Activated CD8-positive, alpha-beta memory T cell treated with anti-CD3 and anti-CD28 coated beads, Interleukin-2, amount 50 U/mL, for 4 hours (primary cell): ENCODE measurements around the gene MED10.
"Not testable (repeated sequence)": the region's sequence is repeated elsewhere in the genome, so short reads cannot be mapped to it uniquely, and the experiment has no call there.

Experiments
- DNase-seq: peaks from one replicate; pipeline ENCODE4 v3.0.0-alpha.2; 2020

The MED10 gene

GRCh38 chr5:6372251-6373080 lies 5.9 kb downstream of the MED10 start:
- DNase-seq = no peak

DNA sequence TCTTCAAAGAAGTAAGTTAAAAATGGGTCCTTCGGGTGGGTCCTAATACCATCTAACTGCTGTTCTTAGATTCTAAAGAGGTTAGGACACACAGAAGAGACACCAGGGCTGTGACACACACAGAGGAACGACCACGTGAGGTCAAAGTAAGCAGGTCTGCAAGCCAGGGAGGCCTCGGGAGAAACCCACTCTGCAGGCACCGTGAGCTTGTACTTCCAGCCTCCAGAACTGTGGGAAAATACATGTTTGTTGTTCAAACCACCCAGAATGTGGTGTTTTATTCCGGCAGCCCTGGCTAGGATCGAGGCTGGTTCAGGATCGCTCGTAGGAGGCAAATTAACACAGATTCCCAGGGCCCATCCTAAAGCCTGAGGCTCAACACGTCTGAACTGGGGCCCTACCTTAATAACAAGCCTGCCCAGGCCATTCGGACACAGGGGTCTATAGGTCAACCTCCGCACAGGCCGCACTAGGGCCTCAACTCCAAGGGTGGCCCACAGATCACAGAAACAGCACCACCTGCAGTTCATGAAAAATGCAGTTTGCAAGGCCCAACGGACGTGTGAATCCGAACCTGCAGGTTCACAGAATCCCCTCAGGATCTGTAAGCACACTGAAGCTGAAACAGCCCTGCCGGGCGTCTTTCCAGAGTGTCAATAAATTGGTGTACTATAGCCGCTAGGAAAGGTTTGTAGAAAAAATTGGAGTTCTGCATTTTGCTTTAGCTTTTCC lies 7.1 kb downstream of the MED10 start:
- DNase-seq = no peak

- DNase-seq = no peak
These were observed 7.8 kb downstream of the MED10 start for GRCh38 chr5:6370580-6370979.

DNA sequence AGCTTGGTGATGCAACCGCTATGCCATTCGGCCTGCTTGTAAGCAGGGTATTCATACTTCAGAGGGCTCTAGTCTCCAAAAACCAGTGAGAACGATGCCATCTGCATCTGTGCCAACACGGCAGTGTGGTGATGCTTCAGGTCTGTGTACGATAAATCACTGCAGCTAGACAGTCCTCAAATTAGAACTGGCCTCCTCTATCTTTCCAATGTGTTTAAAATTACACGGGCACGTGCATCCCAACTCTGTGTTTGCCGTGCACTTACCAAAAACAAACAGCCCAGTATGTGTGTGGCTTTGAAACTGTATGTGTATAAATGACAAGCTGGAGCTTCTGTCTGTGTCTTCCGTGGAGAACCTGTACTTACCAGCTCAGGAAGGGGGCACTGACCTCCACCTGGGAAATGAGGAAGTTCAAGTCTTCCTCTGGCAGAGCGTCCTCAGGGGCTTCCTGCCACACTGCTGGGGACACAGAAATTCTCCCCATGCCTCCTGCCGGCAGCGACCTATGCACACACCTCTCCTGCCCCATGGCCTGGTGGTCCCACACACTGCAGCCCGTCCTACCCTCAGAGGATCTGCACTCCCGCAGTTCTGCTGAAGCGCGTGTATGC lies 12.3 kb downstream of the MED10 start:
- DNase-seq = no peak

- no peak for DNase-seq
These were observed 13.0 kb downstream of the MED10 start for GRCh38 chr5:6365142-6365976.

DNA sequence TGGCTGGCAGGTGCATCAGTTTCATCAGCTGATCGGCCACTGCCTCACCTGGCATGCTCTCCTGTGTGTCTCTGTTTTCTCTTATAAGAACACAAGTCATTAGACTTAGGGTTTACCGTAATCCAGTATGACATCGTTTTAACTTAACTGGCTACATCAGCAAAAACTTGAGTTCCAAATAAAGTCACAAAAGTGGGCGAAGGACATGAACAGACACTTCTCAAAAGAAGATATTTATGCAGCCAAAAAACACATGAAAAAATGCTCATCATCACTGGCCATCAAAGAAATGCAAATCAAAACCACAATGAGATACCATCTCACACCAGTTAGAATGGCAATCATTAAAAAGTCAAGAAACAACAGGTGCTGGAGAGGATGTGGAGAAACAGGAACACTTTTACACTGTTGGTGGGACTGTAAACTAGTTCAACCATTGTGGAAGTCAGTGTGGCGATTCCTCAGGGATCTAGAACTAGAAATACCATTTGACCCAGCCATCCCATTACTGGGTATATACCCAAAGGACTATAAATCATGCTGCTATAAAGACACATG lies 14.8 kb downstream of the MED10 start:
- not testable (repeated sequence) for DNase-seq

- DNase-seq = no peak
These were observed 15.5 kb downstream of the MED10 start for GRCh38 chr5:6362846-6363245.

DNA sequence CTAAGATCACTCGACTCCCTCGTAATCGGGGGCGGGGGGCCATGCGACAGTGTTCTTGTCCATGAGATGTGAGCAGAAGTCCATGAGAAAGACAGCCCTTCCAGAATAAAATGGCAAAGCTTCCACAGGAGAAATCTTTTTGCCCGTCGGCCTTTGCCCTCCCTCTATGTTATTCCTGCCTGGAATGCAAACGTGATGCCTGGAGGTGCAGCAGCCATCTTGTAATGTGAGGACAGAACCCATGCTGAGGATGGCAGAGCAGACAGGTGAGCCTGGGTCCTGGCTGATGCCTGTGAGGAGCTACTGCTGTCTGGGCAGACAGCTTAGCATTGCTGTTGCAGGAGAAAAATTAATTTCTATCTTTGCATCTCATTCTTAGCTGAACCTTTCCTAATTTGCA lies 17.2 kb downstream of the MED10 start:
- DNase-seq = no peak

- DNase-seq = no peak
These were observed 17.8 kb downstream of the MED10 start for GRCh38 chr5:6360323-6361072.

DNA sequence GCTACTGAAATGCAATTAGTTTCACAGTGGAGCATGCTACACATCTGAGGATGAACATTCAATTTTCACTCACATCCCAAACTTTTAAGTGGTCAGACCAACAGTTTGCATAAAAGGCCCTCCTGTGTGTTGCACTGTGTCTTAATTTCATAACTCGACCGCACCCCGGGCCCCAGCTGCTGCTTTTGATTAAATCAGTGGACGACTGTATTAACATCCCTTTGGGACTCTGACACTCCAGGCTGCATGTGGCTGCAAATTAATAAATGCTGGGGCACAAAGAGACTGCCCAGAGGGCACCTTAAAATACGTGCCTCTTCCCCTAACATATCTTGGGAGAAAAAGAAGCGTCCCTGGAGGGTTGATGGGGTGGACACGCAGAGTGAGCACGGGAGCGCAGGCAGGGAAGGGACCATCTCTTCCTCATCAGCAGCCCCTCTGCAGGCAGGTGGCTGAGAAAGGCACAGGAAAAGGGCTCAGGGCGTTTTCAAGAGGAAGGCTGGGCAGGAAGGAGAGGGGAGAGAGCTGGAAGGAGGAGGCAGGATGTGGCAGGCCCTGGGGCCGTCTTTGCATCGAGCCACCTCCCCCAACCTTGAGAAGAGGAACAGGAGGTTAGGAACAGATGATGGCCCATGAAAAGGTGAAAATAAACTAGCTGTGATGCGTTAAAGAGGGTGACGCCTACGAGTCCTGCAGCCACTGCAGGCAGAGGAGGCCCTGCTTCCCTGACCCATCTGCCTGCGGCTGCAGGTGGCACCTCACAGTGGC lies 18.6 kb downstream of the MED10 start:
- DNase-seq = no peak

GRCh38 chr5:6358434-6358820 lies 19.9 kb downstream of the MED10 start:
- no peak for DNase-seq

GRCh38 chr5:6357817-6358433 lies 20.4 kb downstream of the MED10 start:
- not testable (repeated sequence) for DNase-seq

DNA sequence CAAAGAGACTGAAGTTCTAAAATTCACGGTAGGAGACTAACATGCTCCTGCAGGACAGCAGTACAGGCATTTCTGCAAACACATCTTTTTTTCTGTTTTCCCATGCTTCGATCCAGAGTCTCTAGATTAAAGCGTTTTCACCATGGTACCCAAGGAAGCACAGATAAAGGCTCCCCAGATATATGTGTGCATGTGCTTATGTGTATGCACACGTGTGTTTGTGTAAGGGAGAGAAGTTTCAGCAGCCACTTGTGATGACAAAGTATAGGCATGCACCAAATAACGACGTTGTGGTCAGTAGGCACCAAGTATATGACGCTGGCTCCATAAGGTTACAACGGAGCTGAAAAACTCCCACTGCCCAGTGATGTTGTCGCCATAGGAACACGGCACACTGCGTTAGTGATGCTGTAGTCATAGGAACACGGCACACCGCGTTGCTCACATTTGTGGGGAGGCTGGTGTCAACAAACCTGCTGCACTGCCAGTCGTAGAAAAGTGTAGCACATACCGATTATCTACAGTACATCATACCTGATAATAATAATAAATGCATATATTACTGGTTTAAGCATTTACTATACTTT lies 21.7 kb downstream of the MED10 start:
- DNase-seq = no peak

- no peak for DNase-seq
These were observed 23.1 kb downstream of the MED10 start for GRCh38 chr5:6355294-6355693.

- DNase-seq = no peak
These were observed 23.5 kb downstream of the MED10 start for GRCh38 chr5:6354848-6355247.

DNA sequence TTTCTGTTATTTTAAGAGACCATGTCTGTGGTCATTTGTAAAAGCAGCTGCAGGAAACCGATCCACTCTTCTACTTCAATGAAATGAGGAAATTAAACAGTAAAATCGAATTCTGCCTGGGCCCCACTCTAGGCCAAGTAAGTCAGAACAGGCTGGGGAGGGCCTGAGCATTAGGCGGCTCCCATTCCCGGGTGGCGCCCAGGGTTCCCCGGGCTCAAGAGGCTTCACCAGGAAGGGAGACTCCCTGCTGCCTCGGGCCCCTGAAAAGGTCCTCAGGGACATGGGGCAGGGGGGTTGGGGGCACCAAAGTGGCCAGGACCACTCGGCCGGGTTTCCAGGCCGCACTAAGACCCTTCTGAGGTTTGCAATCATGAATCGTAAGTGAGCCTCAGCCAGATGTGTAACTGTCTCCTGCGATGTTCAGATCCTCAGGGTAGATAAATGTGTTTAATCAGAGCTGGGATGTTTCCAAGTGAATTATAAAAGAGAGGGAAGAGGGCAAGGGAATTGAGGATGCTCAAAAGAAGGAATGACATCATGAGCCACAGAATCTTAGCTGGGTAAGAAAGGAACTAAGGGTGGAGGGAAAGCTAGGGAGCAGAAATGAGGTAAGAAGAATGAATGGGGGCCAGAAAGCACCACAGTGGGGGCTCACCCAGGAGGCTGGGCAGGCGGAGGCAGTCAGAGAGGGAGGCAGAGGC lies 24.6 kb downstream of the MED10 start:
- DNase-seq = no peak

DNA sequence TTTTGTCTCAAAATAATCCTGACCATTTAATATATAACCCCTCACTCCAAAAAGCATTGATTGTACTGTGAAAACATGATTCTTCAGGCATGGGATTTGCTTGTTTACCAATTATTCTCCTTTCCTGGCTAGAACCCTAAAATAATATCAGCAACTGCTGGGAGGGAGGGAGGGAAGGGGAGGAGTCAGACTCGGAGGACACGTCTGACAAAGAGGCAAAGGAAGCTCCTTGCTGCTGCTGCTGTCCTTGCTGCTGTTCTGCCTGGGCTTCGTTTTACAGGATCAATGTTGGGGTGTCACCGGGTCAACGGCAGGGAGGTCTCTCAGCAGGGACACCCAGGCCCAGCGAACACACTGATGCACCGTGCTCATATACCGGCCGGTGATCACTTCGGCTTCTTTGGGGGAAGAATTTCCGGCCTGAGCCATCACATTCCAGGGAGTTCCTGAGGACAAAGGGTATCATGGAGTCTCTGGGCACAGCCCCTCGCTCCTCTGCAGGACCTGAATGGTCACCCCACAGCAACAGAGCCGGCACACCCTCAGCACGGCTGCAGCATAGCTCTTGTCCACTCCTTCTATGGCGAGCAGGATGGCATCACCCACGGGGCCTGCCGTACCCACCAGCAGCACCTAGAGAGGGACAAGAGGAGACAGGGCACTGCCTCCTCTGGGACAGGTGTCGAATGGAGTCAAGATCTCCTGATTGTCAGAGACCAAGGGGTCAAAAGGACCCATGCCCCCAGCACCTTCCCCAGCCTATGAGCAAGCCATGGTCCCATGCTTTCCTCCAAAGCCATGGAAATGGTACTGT lies 27.9 kb downstream of the MED10 start:
- no peak for DNase-seq

DNA sequence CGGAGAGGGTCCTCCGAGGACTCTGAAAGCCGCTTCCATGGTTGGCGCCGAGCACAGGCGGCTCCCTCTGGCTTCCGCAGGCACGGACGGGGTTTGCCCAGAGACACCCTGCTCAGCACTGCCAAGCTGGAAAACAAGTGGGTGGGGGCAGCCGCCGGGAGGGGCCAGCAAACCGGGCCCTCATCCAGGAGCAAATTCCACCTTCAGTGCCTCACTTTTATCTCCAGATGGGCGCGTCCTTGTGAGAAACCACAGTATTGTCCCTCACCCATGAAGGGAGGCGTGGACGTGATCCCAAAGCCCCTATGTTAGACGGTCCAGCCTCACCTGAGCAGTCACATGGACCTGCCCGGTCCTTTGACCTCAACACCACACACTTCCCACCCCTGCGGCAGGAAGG lies 29.0 kb downstream of the MED10 start:
- no peak for DNase-seq
